Gastroesophageal sphincter (tissue), 3 donors: ENCODE measurements around the gene ZNF436.

Experiments
- CTCF ChIP-seq, 4 experiments: fragments of 200-600 bp in 2 of 4; fragments of 450-650 bp in 2 of 4; sonication (generic) in 1 of 4; IDR thresholded peaks; one replicate each; pipeline ENCODE4 v1.5.1; 2017 to 2019; ENCODE audit warnings: antibody characterized with exemption in 4 of 4, mild to moderate bottlenecking in 2 of 4, moderate library complexity in 2 of 4
- POLR2A ChIP-seq, 2 donors: fragments of 450-650 bp; IDR thresholded peaks; one replicate each; pipeline ENCODE4 v1.6.1; 2017; ENCODE audit warnings: antibody characterized with exemption in 2 of 2, mild to moderate bottlenecking in 2 of 2, moderate library complexity in 1 of 2
- POLR2AphosphoS5 ChIP-seq: sonication (generic); formaldehyde crosslinking; IDR thresholded peaks from one replicate; pipeline ENCODE4 v1.6.1; 2017; ENCODE audit warnings: antibody characterized with exemption

GRCh38 chr1:23384312-23385058 lies 14.8 kb upstream of the ZNF436 start:
- TF ChIP-seq CTCF (IDR thresholded peaks at IDR 0.05): no peak
- no peak for TF ChIP-seq POLR2A (IDR thresholded peaks at IDR 0.05)
- no peak for TF ChIP-seq POLR2AphosphoS5
